ENCODE results near the gene MYL3.

GRCh38 chr3:46865546-46865945 lies 2.3 kb upstream of the MYL3 start:
- TF ChIP-seq CTCF (IDR thresholded peaks at IDR 0.05): no peak
- TF ChIP-seq RAD21 (IDR thresholded peaks at IDR 0.05; ENCODE audit: low read length): no peak
- TF ChIP-seq REST (IDR thresholded peaks at IDR 0.05; ENCODE audit: low read depth, low read length): no peak
- no peak for TF ChIP-seq TAF1 (IDR thresholded peaks at IDR 0.05; ENCODE audit: borderline replicate concordance, low read depth, low read length)
- no peak for TF ChIP-seq FOXJ3 (CRISPR knock-in tag; IDR thresholded peaks at IDR 0.05)
- no peak for TF ChIP-seq GABPA (IDR thresholded peaks at IDR 0.05; ENCODE audit: low read depth)
- no peak for TF ChIP-seq CHD2 (IDR thresholded peaks at IDR 0.05; ENCODE audit: low read length, partially characterized antibody)
- no peak for TF ChIP-seq TCF12 (IDR thresholded peaks at IDR 0.05)
- no peak for TF ChIP-seq SMC3 (IDR thresholded peaks at IDR 0.05; ENCODE audit: low read depth, low read length)
- TF ChIP-seq EP300 (IDR thresholded peaks at IDR 0.05; ENCODE audit: borderline replicate concordance in 1 of 2, low read depth in 1 of 2, low read length in 1 of 2): no peak
- no peak for TF ChIP-seq POLR2AphosphoS5 (IDR thresholded peaks at IDR 0.05; ENCODE audit: low read depth, low read length)
- TF ChIP-seq FOSL2 (IDR thresholded peaks at IDR 0.05; ENCODE audit: borderline replicate concordance, low read depth): no peak
- TF ChIP-seq MXI1 (IDR thresholded peaks at IDR 0.05; ENCODE audit: low read depth, low read length): no peak
- no peak for TF ChIP-seq RFX5 (IDR thresholded peaks at IDR 0.05; ENCODE audit: low read length)

All from SK-N-SH (cell line).